Adrenal gland (tissue), 12 donors: ENCODE results near the gene KDM2B. TPM values are rescaled to one million over a fixed set of nuclear protein-coding genes. Genes with fewer than 3 reads are reported as not detected.

Experiments used
- DNase-seq, 7 donors: peaks; one replicate each; pipeline ENCODE4 v3.0.0-alpha.2; 2019 to 2020
- H3K27ac ChIP-seq, 5 donors: fragments of 200-600 bp; sonication (generic) in 4 of 5; 1 replicate in 3 of 5; 2 replicates in 2 of 5; pipeline versions ENCODE4 v1.5.1 to v1.8.0; 2016 to 2020; ENCODE audit warnings: mild to moderate bottlenecking in 1 of 5
- H3K27me3 ChIP-seq: fragments of 200-600 bp; 2 replicates; pipeline ENCODE4 v1.8.0; 2021
- H3K36me3 ChIP-seq, 2 donors: fragments of 200-600 bp; replicated peaks in 1 of 2; 1 replicate in 1 of 2; 2 replicates in 1 of 2; pipeline versions ENCODE4 v1.5.1 to v1.8.0; 2018 to 2022
- H3K4me1 ChIP-seq, 2 donors: fragments of 200-600 bp; replicated peaks in 1 of 2; 1 replicate in 1 of 2; 2 replicates in 1 of 2; pipeline versions ENCODE4 v1.5.1 to v1.8.0; 2018 to 2021
- H3K4me3 ChIP-seq, 4 donors: fragments of 200-600 bp; sonication (generic) in 3 of 4; one replicate each; pipeline ENCODE4 v1.5.1; 2016 to 2018
- H3K9me3 ChIP-seq, 3 donors: fragments of 200-600 bp; sonication (generic) in 1 of 3; replicated peaks in 1 of 3; 1 replicate in 2 of 3; 2 replicates in 1 of 3; pipeline versions ENCODE4 v1.5.1 to v1.8.0; 2016 to 2021
- CTCF ChIP-seq, 6 experiments: fragments of 450-650 bp in 4 of 6; fragments of 200-600 bp in 2 of 6; sonication (generic) in 1 of 6; IDR thresholded peaks; 1 replicate in 5 of 6; 2 replicates in 1 of 6; pipeline versions ENCODE4 v1.5.1 to v1.8.0; 2016 to 2021; ENCODE audit warnings: antibody characterized with exemption in 6 of 6, mild to moderate bottlenecking in 2 of 6, moderate library complexity in 1 of 6
- POLR2A ChIP-seq, 2 donors: fragments of 450-650 bp; IDR thresholded peaks; one replicate each; pipeline ENCODE4 v1.6.1; 2017; ENCODE audit warnings: antibody characterized with exemption in 2 of 2, mild to moderate bottlenecking in 2 of 2, moderate library complexity in 1 of 2
- WGBS, 4 donors: extraction: QIAGEN DNeasy Blood & Tissue Kit in 2 of 4; methylation state at CpG; one replicate each; pipeline versions ENCODE4 v1.1.5 to v1.1.7; 2013 to 2017; 5-methylcytosine and 5-hydroxymethylcytosine counted together
- intact Hi-C, 2 donors: fragments of 100-400 bp; cut with DNase I; formaldehyde crosslinking; loops; one replicate each; pipeline versions ENCODE4 v1.14.1 to v1.15.0; 2022 to 2023
- polyA plus RNA-seq, 3 donors: library from polyadenylated mRNA; stranded (reverse); fragments of 200-250 nt in 2 of 3; fragments of 350-450 nt in 1 of 3; fragmentation: Illumina TruSeq in 1 of 3; extraction: RNeasy Lipid Tissue Mini Kit (QIAGEN cat#74804) in 1 of 3; gene quantifications; one replicate each; pipeline ENCODE4 v1.2.3, GENCODE V29; 2013 to 2014
- total RNA-seq, 9 donors: library from RNA; depleted of rRNA in 4 of 9; stranded (reverse); fragments of >200 nt in 4 of 9; fragments of 120-200 nt in 1 of 9; fragmentation: NEBNext Ultra II Directional in 1 of 9; extraction: Animal tissue kit (Norgen Biotek cat#: 25700) in 1 of 9; gene quantifications; one replicate each; pipeline versions ENCODE4 v1.1.0 to v1.2.4, GENCODE V29; 2013 to 2023
- donor health status: healthy with polysubstance abuse.
- donor health status: Bipolar disorder and iron deficiency.
- donor health status: DM: yes; HTN: yes; CAD: no.
- donor health status: DM: no; HTN: no; CAD: no.
- donor health status: DM: no; HTN: no; CAD: no.
- donor health status: DM: yes; HTN: yes; CAD: no.

Gene KDM2B
- total and polyA plus RNA-seq, 12 donors: 5.0 to 40.6 (median 17.2) TPM

GRCh38 chr12:121505513-121505912, 75.3 kb downstream of the KDM2B start:
- H3K4me3 ChIP-seq: no peak overlapping the region
- peaks cover 0 to under 1% of the 10 kb centered on the region in 2 donors for H3K4me1 ChIP-seq
- no peaks in the 10 kb centered on the region for H3K36me3 ChIP-seq
- no peaks in the 10 kb centered on the region for H3K27me3 ChIP-seq
- no peak for DNase-seq
- intact Hi-C loops: no loop called here
- TF ChIP-seq POLR2A (IDR thresholded peaks at IDR 0.05) (no peak), CTCF (IDR thresholded peaks at IDR 0.05) (no peak)
- no peak overlapping the region for H3K27ac ChIP-seq
- 64 to 75% (median 70%) methylated on average over 3 of the region's 3 CpGs for WGBS, 4 donors
- H3K9me3 ChIP-seq: no peaks in the 10 kb centered on the region

- intact Hi-C loops: loop anchor here in 1 of 2 donors (5.0 kb wide), 1 partner anchor 173 kb away; no protein-coding TSS in a partner anchor
These were observed 76.3 kb downstream of the KDM2B start for GRCh38 chr12:121504505-121504904.

GRCh38 chr12:121503395-121503794, 77.4 kb downstream of the KDM2B start:
- Histone ChIP-seq H3K4me1 (peaks cover 0 to 6% of the 10 kb centered on the region in 2 donors), H3K9me3 (no peaks in the 10 kb centered on the region), H3K27me3 (no peaks in the 10 kb centered on the region), H3K36me3 (no peaks in the 10 kb centered on the region), H3K27ac (no peak overlapping the region), H3K4me3 (no peak overlapping the region)
- intact Hi-C loops: loop anchor here in 1 of 2 donors (5.0 kb wide), 1 partner anchor 174 kb away; no protein-coding TSS in a partner anchor
- DNase-seq: no peak
- 100% methylated on average over 1 of the region's 1 CpG for WGBS, 4 donors
- TF ChIP-seq CTCF (IDR thresholded peaks at IDR 0.05): no peak
- TF ChIP-seq POLR2A (IDR thresholded peaks at IDR 0.05): no peak

More at GRCh38 chr12:121504505-121504904, 76.3 kb downstream of the KDM2B start:
- no peaks in the 10 kb centered on the region for H3K9me3 ChIP-seq
- H3K4me1 ChIP-seq: peaks cover 0 to 6% of the 10 kb centered on the region in 2 donors
- 95% methylated on average over 13 of the region's 13 CpGs for WGBS, 4 donors
- H3K36me3 ChIP-seq: no peaks in the 10 kb centered on the region
- H3K27me3 ChIP-seq: no peaks in the 10 kb centered on the region
- DNase-seq: no peak
- no peak overlapping the region for H3K27ac ChIP-seq
- no peak overlapping the region for H3K4me3 ChIP-seq
- TF ChIP-seq CTCF (IDR thresholded peaks at IDR 0.05) (no peak), POLR2A (IDR thresholded peaks at IDR 0.05) (no peak)

GRCh38 chr12:121501946-121502345, 78.9 kb downstream of the KDM2B start:
- WGBS, 4 donors: 94 to 98% (median 95%) methylated on average over 9 of the region's 9 CpGs
- H3K4me1 ChIP-seq: peaks cover 0 to 6% of the 10 kb centered on the region in 2 donors
- no peak overlapping the region for H3K27ac ChIP-seq
- no peak for TF ChIP-seq CTCF (IDR thresholded peaks at IDR 0.05)
- no peak for TF ChIP-seq POLR2A (IDR thresholded peaks at IDR 0.05)
- no peaks in the 10 kb centered on the region for H3K27me3 ChIP-seq
- H3K9me3 ChIP-seq: no peaks in the 10 kb centered on the region
- H3K4me3 ChIP-seq: no peak overlapping the region
- DNase-seq: no peak
- intact Hi-C loops: loop anchor here in 1 of 2 donors (5.0 kb wide), 1 partner anchor 175 kb away; no protein-coding TSS in a partner anchor
- no peaks in the 10 kb centered on the region for H3K36me3 ChIP-seq
